ENCODE measurements around the gene VCX2. TPM values are rescaled to one million over a fixed set of nuclear protein-coding genes. Genes with fewer than 3 reads are reported as not detected.
"Not testable (repeated sequence)": the region's sequence is repeated elsewhere in the genome, so short reads cannot be mapped to it uniquely, and the experiment has no call there.

VCX2 gene
- total RNA-seq = not detected
- not detected for total RNA-seq (2013)

DNA sequence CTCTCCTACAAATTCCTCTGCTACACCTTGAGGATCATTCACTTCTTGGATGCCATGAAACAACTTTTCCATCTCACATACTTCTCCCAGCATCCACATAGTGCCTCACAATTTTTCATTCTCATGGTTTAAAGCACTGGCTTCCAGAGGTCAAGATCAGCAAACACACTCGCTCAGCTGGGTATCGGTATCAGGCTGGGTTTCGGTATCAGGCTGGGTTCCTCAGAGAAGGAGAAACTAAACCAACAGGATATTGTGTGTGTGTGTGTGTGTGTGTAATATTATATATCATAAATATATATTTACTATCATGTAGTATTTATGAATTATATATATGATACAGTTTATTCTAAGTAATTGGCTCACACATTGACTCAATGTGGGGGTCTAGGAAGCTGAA, at the start of gene VCX2:
Gene VCX2 (minus strand): TSS at position 99 of the 400 bp plus-strand sequence. CDS start 624 bp downstream, outside the sequence.
- H3K27me3 ChIP-seq (ENCODE audit: control insufficient read depth, insufficient read depth, low read length); H3K4me3 ChIP-seq (ENCODE audit: low read length); H3K4me1 ChIP-seq (ENCODE audit: control insufficient read depth, insufficient read depth, low read length); H3K36me3 Mint-ChIP-seq; H3K9me3 ChIP-seq (ENCODE audit: control insufficient read depth, insufficient read depth, low read length); H3K27ac ChIP-seq (ENCODE audit: low read length); ATAC-seq; H3K27ac Mint-ChIP-seq; H3K27me3 Mint-ChIP-seq (ENCODE audit: low read depth in 2 of 2); intact Hi-C loops (cut with micrococcal nuclease); H3K36me3 ChIP-seq (ENCODE audit: control insufficient read depth, insufficient read depth, low read length); DNase-seq; H3K4me1 Mint-ChIP-seq; H3K4me3 Mint-ChIP-seq; H3K9me3 Mint-ChIP-seq: not testable (repeated sequence)
- no CpG with 5 or more reads among the region's 3 CpGs for WGBS (ENCODE audit: insufficient coverage)

DNA sequence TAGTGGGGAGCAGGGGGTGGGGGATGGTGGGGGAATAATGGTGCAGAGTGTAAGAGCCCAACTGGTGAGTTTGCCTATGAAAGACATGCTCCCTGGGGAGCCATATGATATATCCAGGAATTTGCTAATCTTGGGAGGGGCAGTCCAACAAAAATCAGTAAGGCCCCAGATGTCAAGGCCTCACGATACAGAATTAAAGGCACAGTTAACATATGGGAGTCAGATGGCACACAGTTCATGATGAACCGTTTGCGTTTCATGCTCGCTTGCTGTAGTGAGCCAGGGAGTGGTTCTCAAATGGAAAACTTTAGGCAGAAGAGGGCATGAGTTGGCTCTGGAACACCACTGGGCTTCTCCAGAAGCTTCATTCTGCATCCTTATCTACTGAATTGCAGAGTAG, 33.9 kb upstream of the VCX2 start:
- Mint-ChIP-seq H3K9me3 (peaks cover 3 to 9% of the 10 kb centered on the region in 2 donors), H3K4me1 (no peaks in the 10 kb centered on the region), H3K27me3 (ENCODE audit: low read depth in 2 of 2) (no peaks in the 10 kb centered on the region), H3K27ac (no peak overlapping the region), H3K4me3 (no peak overlapping the region), H3K36me3 (no peaks in the 10 kb centered on the region)
- ATAC-seq = no peak
- Histone ChIP-seq H3K27me3 (ENCODE audit: control insufficient read depth, insufficient read depth, low read length) (no peaks in the 10 kb centered on the region), H3K4me3 (ENCODE audit: low read length) (no peak overlapping the region), H3K36me3 (ENCODE audit: control insufficient read depth, insufficient read depth, low read length) (no peaks in the 10 kb centered on the region), H3K4me1 (ENCODE audit: control insufficient read depth, insufficient read depth, low read length) (no peaks in the 10 kb centered on the region), H3K27ac (ENCODE audit: low read length) (no peak overlapping the region), H3K9me3 (ENCODE audit: control insufficient read depth, insufficient read depth, low read length) (no peaks in the 10 kb centered on the region)
- TF ChIP-seq, protein P1, sequence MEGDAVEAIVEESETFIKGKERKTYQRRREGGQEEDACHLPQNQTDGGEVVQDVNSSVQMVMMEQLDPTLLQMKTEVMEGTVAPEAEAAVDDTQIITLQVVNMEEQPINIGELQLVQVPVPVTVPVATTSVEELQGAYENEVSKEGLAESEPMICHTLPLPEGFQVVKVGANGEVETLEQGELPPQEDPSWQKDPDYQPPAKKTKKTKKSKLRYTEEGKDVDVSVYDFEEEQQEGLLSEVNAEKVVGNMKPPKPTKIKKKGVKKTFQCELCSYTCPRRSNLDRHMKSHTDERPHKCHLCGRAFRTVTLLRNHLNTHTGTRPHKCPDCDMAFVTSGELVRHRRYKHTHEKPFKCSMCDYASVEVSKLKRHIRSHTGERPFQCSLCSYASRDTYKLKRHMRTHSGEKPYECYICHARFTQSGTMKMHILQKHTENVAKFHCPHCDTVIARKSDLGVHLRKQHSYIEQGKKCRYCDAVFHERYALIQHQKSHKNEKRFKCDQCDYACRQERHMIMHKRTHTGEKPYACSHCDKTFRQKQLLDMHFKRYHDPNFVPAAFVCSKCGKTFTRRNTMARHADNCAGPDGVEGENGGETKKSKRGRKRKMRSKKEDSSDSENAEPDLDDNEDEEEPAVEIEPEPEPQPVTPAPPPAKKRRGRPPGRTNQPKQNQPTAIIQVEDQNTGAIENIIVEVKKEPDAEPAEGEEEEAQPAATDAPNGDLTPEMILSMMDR (IDR thresholded peaks at IDR 0.05) = no peak
- 66% methylated on average over 4 of the region's 4 CpGs for WGBS (ENCODE audit: insufficient coverage)
- intact Hi-C loops (cut with micrococcal nuclease) = no loop called here
- DNase-seq = no peak

DNA sequence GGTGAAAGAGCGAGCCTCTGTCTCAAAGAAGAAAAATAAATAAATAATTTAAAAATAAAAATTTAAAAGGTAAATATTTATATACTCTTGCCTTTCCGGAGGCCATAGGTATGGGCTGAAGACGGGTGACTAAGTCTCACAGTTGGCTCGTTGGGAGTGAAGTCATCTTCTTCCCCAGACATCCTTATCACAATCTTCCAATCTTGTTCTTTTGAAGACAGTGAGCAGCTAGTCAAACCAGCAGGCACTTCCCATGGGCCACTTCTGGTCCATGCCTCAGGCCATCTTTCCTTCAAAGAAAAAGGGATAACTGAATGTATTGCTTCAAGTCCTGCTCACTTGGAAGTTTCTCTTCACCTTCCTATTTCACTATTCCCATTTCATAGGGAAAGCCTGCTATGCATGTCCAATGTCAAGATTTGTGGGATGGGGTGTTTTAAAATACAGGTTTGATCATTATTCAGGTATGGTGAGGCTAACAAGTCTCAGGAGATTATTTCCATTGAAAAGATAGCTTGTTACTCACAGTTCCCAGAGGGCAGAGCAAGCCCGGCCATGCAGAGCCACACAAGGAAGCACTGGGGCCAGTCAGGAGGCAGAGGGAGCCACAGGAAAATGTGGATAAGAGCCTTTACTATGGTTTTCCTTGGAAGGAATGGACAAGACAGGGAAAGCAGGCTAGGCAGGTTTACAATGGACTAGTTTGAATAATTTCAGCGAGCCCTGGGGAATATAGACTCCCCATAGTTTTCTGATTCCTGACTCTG, 33.3 kb upstream of the VCX2 start:
- Mint-ChIP-seq H3K27ac (no peak overlapping the region), H3K9me3 (peaks cover 3 to 8% of the 10 kb centered on the region in 2 donors), H3K4me1 (no peaks in the 10 kb centered on the region), H3K36me3 (no peaks in the 10 kb centered on the region), H3K4me3 (no peak overlapping the region), H3K27me3 (ENCODE audit: low read depth in 2 of 2) (no peaks in the 10 kb centered on the region)
- Histone ChIP-seq H3K27me3 (ENCODE audit: control insufficient read depth, insufficient read depth, low read length) (no peaks in the 10 kb centered on the region), H3K36me3 (ENCODE audit: control insufficient read depth, insufficient read depth, low read length) (no peaks in the 10 kb centered on the region), H3K4me3 (ENCODE audit: low read length) (no peak overlapping the region), H3K9me3 (ENCODE audit: control insufficient read depth, insufficient read depth, low read length) (no peaks in the 10 kb centered on the region), H3K27ac (ENCODE audit: low read length) (no peak overlapping the region), H3K4me1 (ENCODE audit: control insufficient read depth, insufficient read depth, low read length) (no peaks in the 10 kb centered on the region)
- WGBS (ENCODE audit: insufficient coverage) = 49% methylated on average over 3 of the region's 6 CpGs
- intact Hi-C loops (cut with micrococcal nuclease) = no loop called here
- no peak for DNase-seq
- TF ChIP-seq, protein P1 (IDR thresholded peaks at IDR 0.05) = no peak
- no peak for ATAC-seq

DNA sequence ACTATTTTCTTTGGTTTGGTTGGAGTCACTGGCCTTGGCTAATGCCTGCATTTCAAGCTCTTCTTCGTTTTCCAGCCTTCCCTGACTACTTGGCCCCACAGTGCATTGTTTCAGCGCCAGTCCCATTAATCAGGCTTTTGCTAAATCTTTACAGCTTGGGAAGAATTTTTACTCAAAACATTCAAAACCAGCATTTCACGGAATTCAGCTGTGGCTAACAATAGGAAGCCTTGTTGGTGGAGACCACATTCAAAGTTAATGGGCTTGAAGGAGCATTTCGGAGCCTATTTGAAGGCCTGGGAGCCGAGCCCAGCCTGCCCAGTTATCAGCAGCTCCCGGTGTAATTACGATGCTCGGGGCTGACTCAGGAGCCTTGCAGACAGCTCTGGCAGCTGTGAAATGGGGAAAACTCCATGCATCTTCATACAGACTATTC, 30.8 kb upstream of the VCX2 start:
- 82% methylated on average over 8 of the region's 8 CpGs for WGBS (ENCODE audit: insufficient coverage)
- H3K4me3 Mint-ChIP-seq = no peak overlapping the region
- no peaks in the 10 kb centered on the region for H3K36me3 ChIP-seq (ENCODE audit: control insufficient read depth, insufficient read depth, low read length)
- H3K27me3 ChIP-seq (ENCODE audit: control insufficient read depth, insufficient read depth, low read length) = no peaks in the 10 kb centered on the region
- DNase-seq (no peak), ATAC-seq (no peak)
- H3K36me3 Mint-ChIP-seq = no peaks in the 10 kb centered on the region
- H3K4me1 Mint-ChIP-seq = no peaks in the 10 kb centered on the region
- no peak overlapping the region for H3K27ac ChIP-seq (ENCODE audit: low read length)
- H3K27me3 Mint-ChIP-seq (ENCODE audit: low read depth in 2 of 2) = no peaks in the 10 kb centered on the region
- no peak overlapping the region for H3K27ac Mint-ChIP-seq
- no peaks in the 10 kb centered on the region for H3K9me3 ChIP-seq (ENCODE audit: control insufficient read depth, insufficient read depth, low read length)
- no peaks in the 10 kb centered on the region for H3K4me1 ChIP-seq (ENCODE audit: control insufficient read depth, insufficient read depth, low read length)
- TF ChIP-seq, protein P1 (IDR thresholded peaks at IDR 0.05) = no peak
- intact Hi-C loops (cut with micrococcal nuclease) = no loop called here
- H3K9me3 Mint-ChIP-seq = peaks cover 3 to 6% of the 10 kb centered on the region in 2 donors
- no peak overlapping the region for H3K4me3 ChIP-seq (ENCODE audit: low read length)

Data from natural killer cell (primary cell).